GM12878 (cell line): ENCODE results near the gene GALNTL6. TPM values are rescaled to one million over a fixed set of nuclear protein-coding genes. Genes with fewer than 3 reads are reported as not detected.

Experiments
- ATAC-seq: fragments of 200-7000 bp; cut with Tn5 transposase; 3 replicates; pipeline ENCODE4 v1.9.1; 2020; ENCODE audit warnings: mild to moderate bottlenecking, moderate library complexity
- BruUV-seq: library from RNA; stranded (reverse); fragments of 400-500 nt; replicated peaks from 2 replicates; lab custom pipeline; 2021; lab: Mats Ljungman, UMichigan
- CTCF ChIA-PET: fragments of 300-600 bp; sonication (Branson Sonifier 250); formaldehyde crosslinking; extraction: SDS; loops from one replicate; lab custom pipeline; 2021; ENCODE audit warnings: inconsistent platforms; lab: Yijun Ruan, JAX
- POLR2A ChIA-PET: fragments of 350-600 bp; formaldehyde crosslinking; extraction: SDS; loops from one replicate; lab custom pipeline; 2021; ENCODE audit warnings: inconsistent platforms; lab: Charles Lee
- RAD21 ChIA-PET: fragments of 300-600 bp; sonication (Branson Sonifier 250); formaldehyde crosslinking; loops from one replicate; lab custom pipeline; 2023; ENCODE audit warnings: antibody characterized with exemption; ENCODE audit not compliant: unreplicated experiment; lab: Charles Lee
- SMC1A ChIA-PET: fragments of 300-600 bp; sonication (Branson Sonifier 250); formaldehyde crosslinking; loops from one replicate; lab custom pipeline; 2023; ENCODE audit not compliant: unreplicated experiment, uncharacterized antibody; lab: Charles Lee
- DNase-seq: peaks from one replicate; pipeline ENCODE4 v3.0.0-alpha.2; 2011; ENCODE audit warnings: low read depth, low spot score
- FAIRE-seq: peaks from 3 replicates; lab custom pipeline; 2011; peaks lifted over from hg19 to GRCh38; lab: Jason Lieb, UNC
- H2AFZ ChIP-seq: 2 replicates; pipeline ENCODE4 v1.6.0; 2011; ENCODE audit warnings: low read depth, low read length, control low read depth; ENCODE audit not compliant: control insufficient read depth
- H3K27ac ChIP-seq: 2 replicates; pipeline ENCODE4 v1.5.1; 2011; ENCODE audit warnings: control low read depth; ENCODE audit not compliant: control insufficient read depth, insufficient read depth
- H3K27me3 ChIP-seq, 2 experiments: replicated peaks in 1 of 2; 2 replicates each; pipeline versions ENCODE4 v1.6.0 to v1.6.1; 2011; ENCODE audit warnings: low read length in 1 of 2; ENCODE audit not compliant: control insufficient read depth in 2 of 2, insufficient read depth in 2 of 2
- H3K36me3 ChIP-seq, 2 experiments: 2 replicates each; pipeline ENCODE4 v1.5.1; 2011; ENCODE audit warnings: low read length in 1 of 2; ENCODE audit not compliant: control insufficient read depth in 2 of 2, insufficient read depth in 2 of 2
- H3K4me1 ChIP-seq: 2 replicates; pipeline ENCODE4 v1.6.1; 2011; ENCODE audit warnings: mild to moderate bottlenecking, low read length, moderate library complexity, mixed read lengths; ENCODE audit not compliant: control insufficient read depth, insufficient read depth
- H3K4me2 ChIP-seq: 2 replicates; pipeline ENCODE4 v1.6.0; 2011; ENCODE audit warnings: control low read depth; ENCODE audit not compliant: control insufficient read depth, insufficient read depth
- H3K4me3 ChIP-seq: fragments of 200-600 bp; sonication (generic); 2 replicates; pipeline ENCODE4 v1.5.1; 2016
- H3K79me2 ChIP-seq: 2 replicates; pipeline ENCODE4 v1.6.0; 2011; ENCODE audit warnings: low read length; ENCODE audit not compliant: control insufficient read depth, insufficient read depth
- H3K9ac ChIP-seq: 2 replicates; pipeline ENCODE4 v1.8.0; 2011; ENCODE audit warnings: low read length, control low read depth, mixed read lengths; ENCODE audit not compliant: control insufficient read depth, insufficient read depth
- H3K9me3 ChIP-seq: replicated peaks from 3 replicates; pipeline ENCODE4 v1.5.1; 2011; ENCODE audit warnings: mild to moderate bottlenecking, low read length; ENCODE audit not compliant: control insufficient read depth, insufficient read depth
- H4K20me1 ChIP-seq: 2 replicates; pipeline ENCODE4 v1.6.0; 2011; ENCODE audit not compliant: control insufficient read depth, insufficient read depth
- BHLHE40 ChIP-seq, 2 experiments: fragments of 450-650 bp in 1 of 2; IDR thresholded peaks; 2 replicates each; pipeline ENCODE4 v1.6.1; 2011 to 2017; ENCODE audit warnings: low read depth in 2 of 2, borderline replicate concordance in 1 of 2, improper control_type of control experiment in 1 of 2, low read length in 1 of 2, mild to moderate bottlenecking in 1 of 2
- CHD2 ChIP-seq: IDR thresholded peaks from 2 replicates; pipeline ENCODE4 v1.6.1; 2011; ENCODE audit warnings: low read depth, low read length, improper control_type of control experiment, borderline replicate concordance
- KLF5 ChIP-seq: fragments of 450-650 bp; IDR thresholded peaks from 2 replicates; pipeline ENCODE4 v1.6.1; 2014; ENCODE audit warnings: mild to moderate bottlenecking; ENCODE audit not compliant: partially characterized antibody
- MYB ChIP-seq: fragments of 150-350 bp; IDR thresholded peaks from 2 replicates; pipeline ENCODE4 v1.6.1; 2014; ENCODE audit warnings: mild to moderate bottlenecking, low read depth, low read length, borderline replicate concordance
- POLR2AphosphoS5 ChIP-seq: IDR thresholded peaks from 2 replicates; pipeline ENCODE4 v1.6.1; 2011; ENCODE audit warnings: mild to moderate bottlenecking, low read length, inconsistent platforms
- POU2F2 ChIP-seq: IDR thresholded peaks from 3 replicates; pipeline ENCODE4 v1.6.1; 2011; ENCODE audit warnings: low read depth, mild to moderate bottlenecking, low read length, borderline replicate concordance
- RBBP5 ChIP-seq: fragments of 200-600 bp; sonication (generic); conservative IDR thresholded peaks from 2 replicates; pipeline ENCODE4 v1.6.1; 2016
- RFX5 ChIP-seq: IDR thresholded peaks from 2 replicates; pipeline ENCODE4 v1.6.1; 2011; ENCODE audit warnings: low read depth, low read length, improper control_type of control experiment
- SMAD5 ChIP-seq: IDR thresholded peaks from 2 replicates; pipeline ENCODE4 v1.6.1; 2016; ENCODE audit warnings: antibody characterized with exemption, low read depth
- SREBF1 ChIP-seq: IDR thresholded peaks from 2 replicates; pipeline ENCODE4 v1.6.1; 2012; ENCODE audit warnings: mild to moderate bottlenecking, low read length
- SRF ChIP-seq, 2 experiments: IDR thresholded peaks; 2 replicates each; pipeline ENCODE4 v1.6.1; 2011; ENCODE audit warnings: low read depth in 2 of 2, low read length in 2 of 2, mild to moderate bottlenecking in 1 of 2, moderate library complexity in 1 of 2
- SUPT20H ChIP-seq: IDR thresholded peaks from 2 replicates; pipeline ENCODE4 v1.6.1; 2011; ENCODE audit warnings: low read depth, mild to moderate bottlenecking, low read length, moderate library complexity, borderline replicate concordance; ENCODE audit not compliant: control insufficient read depth
- TAF1 ChIP-seq: IDR thresholded peaks from 2 replicates; pipeline ENCODE4 v1.6.1; 2011; ENCODE audit warnings: mild to moderate bottlenecking, low read depth, low read length, borderline replicate concordance
- ZNF207 ChIP-seq: fragments of 450-650 bp; IDR thresholded peaks from 2 replicates; pipeline ENCODE4 v1.6.1; 2014; ENCODE audit warnings: antibody characterized with exemption, mild to moderate bottlenecking, borderline replicate concordance
- ZNF622 ChIP-seq: fragments of 450-650 bp; IDR thresholded peaks from 2 replicates; pipeline ENCODE4 v1.6.1; 2017; ENCODE audit warnings: mild to moderate bottlenecking, inconsistent platforms
- WGBS: methylation state at CpG from one replicate; pipeline ENCODE4 v1.1.6; 2016; ENCODE audit warnings: low lambda C conversion rate; ENCODE audit not compliant: insufficient replicate concordance, insufficient coverage; ENCODE audit errors: missing lambda C conversion rate; 5-methylcytosine and 5-hydroxymethylcytosine counted together
- in situ Hi-C: fragments of 300-500 bp; cut with MboI; formaldehyde crosslinking; loops from 9 replicates; pipeline ENCODE4 v1.14.3; 2018; ENCODE audit warnings: mixed read lengths
- intact Hi-C: fragments of 100-400 bp; cut with micrococcal nuclease; formaldehyde crosslinking; loops from one replicate; pipeline ENCODE4 v1.14.2; 2022; ENCODE audit not compliant: unreplicated experiment
- polyA plus RNA-seq, 11 experiments: library from polyadenylated mRNA; depleted of rRNA in 4 of 11; unstranded in 6 of 11; stranded (reverse) in 5 of 11; fragments of >200 nt; fragmentation: Nextera tagmentation in 4 of 11; fragmentation: Illumina TruSeq in 1 of 11; extraction: Ambion mirVana in 4 of 11; extraction: Trizol in 1 of 11; gene quantifications; 1 replicate in 1 of 11; 2 replicates in 10 of 11; pipeline versions ENCODE4 v1.2.1 to v1.2.3, GENCODE V29; 2011 to 2016; ENCODE audit warnings: inconsistent platforms in 2 of 11, missing spikeins in 2 of 11, low read depth in 1 of 11
- total RNA-seq, 4 experiments: library from RNA; depleted of rRNA in 3 of 4; stranded (reverse); fragments of >200 nt in 3 of 4; fragmentation: Illumina TruSeq in 1 of 4; extraction: Trizol in 1 of 4; gene quantifications; 2 replicates each; pipeline versions ENCODE4 v1.2.1 to v1.2.3, GENCODE V29; 2013 to 2021
- TF ChIP-seq, protein P1 (sequence below): IDR thresholded peaks from 2 replicates; pipeline ENCODE4 v1.6.1; 2011; ENCODE audit warnings: low read depth, mild to moderate bottlenecking, low read length, moderate library complexity, borderline replicate concordance; ENCODE audit errors: extremely low read depth
- TF ChIP-seq, protein P2 (sequence below): fragments of 450-650 bp; IDR thresholded peaks from 2 replicates; pipeline ENCODE4 v1.6.1; 2014; ENCODE audit warnings: mild to moderate bottlenecking
- TF ChIP-seq, protein P3 (sequence below): fragments of 450-650 bp; IDR thresholded peaks from 2 replicates; pipeline ENCODE4 v1.6.1; 2016; ENCODE audit warnings: mild to moderate bottlenecking
- TF ChIP-seq, protein P4 (sequence below), 3 experiments: IDR thresholded peaks in 2 of 3; conservative IDR thresholded peaks in 1 of 3; 2 replicates each; pipeline ENCODE4 v1.5.1; 2011; ENCODE audit warnings: low read depth in 3 of 3, low read length in 3 of 3, mild to moderate bottlenecking in 3 of 3, control low read depth in 2 of 3, moderate library complexity in 2 of 3, inconsistent platforms in 1 of 3, mixed read lengths in 1 of 3; ENCODE audit not compliant: control insufficient read depth in 2 of 3, insufficient read depth in 1 of 3; ENCODE audit errors: extremely low read depth in 1 of 3

Gene GALNTL6
- total and polyA plus RNA-seq, 10 of the 15 experiments (the other 5 are each of a cell fraction or from before 2014, with no cell fraction given): 0.01 to 0.29 TPM; not detected in 8

DNA sequence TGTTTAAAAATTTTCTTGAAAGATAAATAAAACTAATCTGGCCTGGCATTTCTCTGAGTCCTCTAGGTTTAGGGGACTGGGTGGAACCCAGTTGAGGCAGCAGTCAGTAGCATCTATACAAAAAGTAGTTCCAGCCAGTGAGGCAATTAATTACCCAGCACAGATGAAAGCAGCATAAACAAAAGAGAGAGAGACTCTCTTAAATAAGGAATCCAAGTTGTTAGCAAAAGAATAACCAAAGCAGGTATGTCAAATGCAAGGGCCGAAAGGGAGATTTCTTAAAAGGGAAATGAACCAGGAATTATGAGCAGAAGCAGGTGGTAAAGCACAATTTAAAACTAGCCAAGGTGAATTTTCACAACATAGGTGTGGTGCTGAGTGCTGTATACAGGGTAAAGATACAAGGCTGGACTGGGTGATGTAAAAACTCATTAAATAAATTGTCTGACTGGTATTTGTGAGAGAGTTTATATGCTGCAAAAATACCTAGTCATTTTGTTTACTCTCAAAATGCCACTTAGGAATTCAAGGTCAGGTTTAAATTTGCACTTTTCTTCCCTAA, 1260.8 kb downstream of the GALNTL6 start (continued):
- TF ChIP-seq SREBF1: no peak
- TF ChIP-seq KLF5: no peak
- TF ChIP-seq ZNF207: no peak
- TF ChIP-seq, protein P1, sequence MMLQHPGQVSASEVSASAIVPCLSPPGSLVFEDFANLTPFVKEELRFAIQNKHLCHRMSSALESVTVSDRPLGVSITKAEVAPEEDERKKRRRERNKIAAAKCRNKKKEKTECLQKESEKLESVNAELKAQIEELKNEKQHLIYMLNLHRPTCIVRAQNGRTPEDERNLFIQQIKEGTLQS: no peak
- TF ChIP-seq, protein P2, sequence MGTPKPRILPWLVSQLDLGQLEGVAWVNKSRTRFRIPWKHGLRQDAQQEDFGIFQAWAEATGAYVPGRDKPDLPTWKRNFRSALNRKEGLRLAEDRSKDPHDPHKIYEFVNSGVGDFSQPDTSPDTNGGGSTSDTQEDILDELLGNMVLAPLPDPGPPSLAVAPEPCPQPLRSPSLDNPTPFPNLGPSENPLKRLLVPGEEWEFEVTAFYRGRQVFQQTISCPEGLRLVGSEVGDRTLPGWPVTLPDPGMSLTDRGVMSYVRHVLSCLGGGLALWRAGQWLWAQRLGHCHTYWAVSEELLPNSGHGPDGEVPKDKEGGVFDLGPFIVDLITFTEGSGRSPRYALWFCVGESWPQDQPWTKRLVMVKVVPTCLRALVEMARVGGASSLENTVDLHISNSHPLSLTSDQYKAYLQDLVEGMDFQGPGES: no peak

DNA sequence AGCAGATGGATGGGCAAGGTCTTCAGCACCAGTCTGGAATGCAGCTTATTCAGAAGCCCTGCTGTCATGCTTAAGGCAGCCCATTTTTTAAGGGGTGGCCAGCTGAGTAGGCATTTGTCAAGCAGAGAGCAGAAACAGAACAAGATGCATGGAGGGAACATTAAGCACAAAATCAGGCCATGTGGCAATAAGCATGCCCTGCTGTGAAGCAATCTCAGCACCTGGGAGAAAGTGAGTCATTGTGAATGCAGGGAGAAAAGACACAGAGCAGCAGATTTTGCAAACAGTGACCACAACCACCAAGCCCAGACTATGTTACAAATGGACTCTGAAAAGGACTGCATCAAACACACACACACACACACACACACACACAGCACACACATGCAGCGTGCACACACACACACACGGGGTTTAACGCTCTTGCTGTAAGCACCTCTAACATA, 1261.3 kb downstream of the GALNTL6 start:
- CTCF ChIA-PET: no interaction called here

More for the DNA sequence above, 1261.3 kb downstream of the GALNTL6 start:
- intact Hi-C loops: no loop called here
- Histone ChIP-seq H3K4me2 (no peak overlapping the region), H3K9me3 (no peaks in the 10 kb centered on the region; the same call in 2 of the 3 replicates), H4K20me1 (no peaks in the 10 kb centered on the region), H3K4me1 (no peaks in the 10 kb centered on the region), H3K36me3 (no peaks in the 10 kb centered on the region), H3K27me3 (peaks cover 0 to 2% of the 10 kb centered on the region in 2 experiments; a peak in 1 of 4 replicates), H3K79me2 (no peaks in the 10 kb centered on the region), H3K9ac (no peak overlapping the region), H3K4me3 (no peak overlapping the region), H3K27ac (no peak overlapping the region), H2AFZ (no peak overlapping the region)
- BruUV-seq: no TSS peak
- no peak for FAIRE-seq
- in situ Hi-C loops: no loop called here
- SMC1A ChIA-PET: interaction anchor here (1.2 kb wide), 1 partner anchor 15 kb away, joined by 3 read pairs; no protein-coding TSS in a partner anchor
- no peak for ATAC-seq
- TF ChIP-seq CHD2 (no peak), ZNF622 (no peak), SMAD5 (no peak), POU2F2 (no peak), TAF1 (no peak), MYB (no peak), POLR2AphosphoS5 (no peak), BHLHE40 (IDR thresholded peaks at IDR 0.05; ENCODE audit: borderline replicate concordance in 1 of 2, low read depth in 2 of 2, low read length in 1 of 2) (no peak), SUPT20H (no peak), ZNF207 (no peak), RBBP5 (no peak), RFX5 (no peak), SRF (IDR thresholded peaks at IDR 0.05; ENCODE audit: low read depth in 2 of 2, low read length in 2 of 2) (no peak)
- TF ChIP-seq, protein P3, sequence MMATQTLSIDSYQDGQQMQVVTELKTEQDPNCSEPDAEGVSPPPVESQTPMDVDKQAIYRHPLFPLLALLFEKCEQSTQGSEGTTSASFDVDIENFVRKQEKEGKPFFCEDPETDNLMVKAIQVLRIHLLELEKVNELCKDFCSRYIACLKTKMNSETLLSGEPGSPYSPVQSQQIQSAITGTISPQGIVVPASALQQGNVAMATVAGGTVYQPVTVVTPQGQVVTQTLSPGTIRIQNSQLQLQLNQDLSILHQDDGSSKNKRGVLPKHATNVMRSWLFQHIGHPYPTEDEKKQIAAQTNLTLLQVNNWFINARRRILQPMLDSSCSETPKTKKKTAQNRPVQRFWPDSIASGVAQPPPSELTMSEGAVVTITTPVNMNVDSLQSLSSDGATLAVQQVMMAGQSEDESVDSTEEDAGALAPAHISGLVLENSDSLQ: no peak
- TF ChIP-seq, protein P4, sequence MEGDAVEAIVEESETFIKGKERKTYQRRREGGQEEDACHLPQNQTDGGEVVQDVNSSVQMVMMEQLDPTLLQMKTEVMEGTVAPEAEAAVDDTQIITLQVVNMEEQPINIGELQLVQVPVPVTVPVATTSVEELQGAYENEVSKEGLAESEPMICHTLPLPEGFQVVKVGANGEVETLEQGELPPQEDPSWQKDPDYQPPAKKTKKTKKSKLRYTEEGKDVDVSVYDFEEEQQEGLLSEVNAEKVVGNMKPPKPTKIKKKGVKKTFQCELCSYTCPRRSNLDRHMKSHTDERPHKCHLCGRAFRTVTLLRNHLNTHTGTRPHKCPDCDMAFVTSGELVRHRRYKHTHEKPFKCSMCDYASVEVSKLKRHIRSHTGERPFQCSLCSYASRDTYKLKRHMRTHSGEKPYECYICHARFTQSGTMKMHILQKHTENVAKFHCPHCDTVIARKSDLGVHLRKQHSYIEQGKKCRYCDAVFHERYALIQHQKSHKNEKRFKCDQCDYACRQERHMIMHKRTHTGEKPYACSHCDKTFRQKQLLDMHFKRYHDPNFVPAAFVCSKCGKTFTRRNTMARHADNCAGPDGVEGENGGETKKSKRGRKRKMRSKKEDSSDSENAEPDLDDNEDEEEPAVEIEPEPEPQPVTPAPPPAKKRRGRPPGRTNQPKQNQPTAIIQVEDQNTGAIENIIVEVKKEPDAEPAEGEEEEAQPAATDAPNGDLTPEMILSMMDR (IDR thresholded peaks at IDR 0.05 in 2 of 3, conservative IDR thresholded peaks at IDR 0.05 in 1 of 3; ENCODE audit: control insufficient read depth in 2 of 3, extremely low read depth in 1 of 3, insufficient read depth in 1 of 3, low read depth in 3 of 3, low read length in 3 of 3): no peak
- 47% methylated on average over 3 of the region's 3 CpGs for WGBS
- POLR2A ChIA-PET: no interaction called here
- no peak for DNase-seq
- RAD21 ChIA-PET: no interaction called here
